Naive thymus-derived CD8-positive, alpha-beta T cell (primary cell): ENCODE results near the gene PLA2G4C. TPM values are rescaled to one million over a fixed set of nuclear protein-coding genes. Genes with fewer than 3 reads are reported as not detected.
"Not testable (repeated sequence)": the region's sequence is repeated elsewhere in the genome, so short reads cannot be mapped to it uniquely, and the experiment has no call there.

Experiments
- ATAC-seq, 2 donors: fragments of 150-1000 bp; cut with Tn5 transposase in 1 of 2; sonication (Bioruptor Pico), chemical (Tn5 transposase) in 1 of 2; 1 replicate in 1 of 2; 2 replicates in 1 of 2; pipeline ENCODE4 v1.10.0; 2021; ENCODE audit warnings: mild to moderate bottlenecking in 2 of 2, moderate library complexity in 2 of 2
- POLR2A ChIA-PET: fragments of 350-600 bp; sonication (Branson Sonifier 250); formaldehyde crosslinking; loops from one replicate; lab custom pipeline; 2021; ENCODE audit warnings: antibody characterized with exemption; lab: Charles Lee
- DNase-seq, 10 donors: peaks; one replicate each; pipeline versions ENCODE4 v3.0.0 to v3.0.0-alpha.2; 2020 to 2022
- H3K27ac Mint-ChIP-seq, 10 donors: one replicate each; pipeline ENCODE4 v1.8.0; 2020 to 2022; ENCODE audit warnings: mild to moderate bottlenecking in 10 of 10, mixed read lengths in 10 of 10, moderate library complexity in 4 of 10, inconsistent platforms in 1 of 10
- H3K27me3 Mint-ChIP-seq, 5 donors: one replicate each; pipeline ENCODE4 v1.8.0; 2021 to 2022; ENCODE audit warnings: mixed read lengths in 5 of 5
- H3K36me3 Mint-ChIP-seq, 3 donors: one replicate each; pipeline ENCODE4 v1.8.0; 2020 to 2022; ENCODE audit warnings: mixed read lengths in 3 of 3, mild to moderate bottlenecking in 2 of 3, inconsistent platforms in 1 of 3
- H3K4me1 Mint-ChIP-seq, 4 donors: one replicate each; pipeline ENCODE4 v1.8.0; 2021 to 2022; ENCODE audit warnings: mixed read lengths in 4 of 4
- H3K4me3 Mint-ChIP-seq, 10 donors: one replicate each; pipeline ENCODE4 v1.8.0; 2020 to 2022; ENCODE audit warnings: mild to moderate bottlenecking in 10 of 10, mixed read lengths in 10 of 10, moderate library complexity in 6 of 10, inconsistent platforms in 1 of 10
- H3K9me3 Mint-ChIP-seq, 9 donors: one replicate each; pipeline ENCODE4 v1.8.0; 2020 to 2022; ENCODE audit warnings: mixed read lengths in 9 of 9, mild to moderate bottlenecking in 3 of 9, inconsistent platforms in 1 of 9, moderate library complexity in 1 of 9
- polyA plus RNA-seq, 3 donors: library from polyadenylated mRNA; unstranded; fragments of 300-500 nt; fragmentation: Illumina TruSeq; gene quantifications; one replicate each; pipeline ENCODE4 v1.2.3, GENCODE V29; 2021
- total RNA-seq, 8 experiments: library from RNA in 2 of 8; stranded (reverse) in 2 of 8; gene quantifications; one replicate each; pipeline ENCODE4 v1.2.3 and lab custom pipeline; 2021 to 2026

Gene PLA2G4C
- total and polyA plus RNA-seq, 5 experiments from 2014 or later: 0.39 to 2.7 (median 1.2) TPM; not detected in 1

DNA sequence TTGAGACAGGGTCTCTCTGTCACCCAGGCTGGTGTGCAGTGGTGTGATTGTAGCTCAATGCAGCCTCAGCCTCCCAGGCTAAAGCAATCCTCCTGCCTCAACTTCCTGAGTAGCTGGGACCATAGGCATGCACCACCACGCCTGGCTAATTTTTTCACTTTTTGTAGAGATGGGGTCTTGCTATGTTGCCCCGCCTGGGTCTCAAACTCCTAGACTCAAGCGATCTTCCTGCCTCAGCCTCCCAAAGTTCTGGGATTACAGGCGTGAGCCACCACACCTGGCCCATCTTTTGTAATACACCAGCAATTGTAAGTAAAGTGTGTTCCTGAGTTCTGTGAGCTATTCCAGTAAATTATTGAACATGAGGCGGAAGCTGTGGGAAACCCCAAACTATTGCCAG, 6.7 kb downstream of the PLA2G4C start:
- H3K4me1 Mint-ChIP-seq: peaks cover 2 to 9% (median 5%) of the 10 kb centered on the region in 4 donors
- no peak for DNase-seq
- no peaks in the 10 kb centered on the region for H3K36me3 Mint-ChIP-seq
- ATAC-seq: no peak
- H3K27me3 Mint-ChIP-seq: peaks cover 0 to 1% (median 0%) of the 10 kb centered on the region in 5 donors
- no peak overlapping the region for H3K4me3 Mint-ChIP-seq
- no peak overlapping the region for H3K27ac Mint-ChIP-seq
- POLR2A ChIA-PET: no interaction called here
- H3K9me3 Mint-ChIP-seq: no peaks in the 10 kb centered on the region

DNA sequence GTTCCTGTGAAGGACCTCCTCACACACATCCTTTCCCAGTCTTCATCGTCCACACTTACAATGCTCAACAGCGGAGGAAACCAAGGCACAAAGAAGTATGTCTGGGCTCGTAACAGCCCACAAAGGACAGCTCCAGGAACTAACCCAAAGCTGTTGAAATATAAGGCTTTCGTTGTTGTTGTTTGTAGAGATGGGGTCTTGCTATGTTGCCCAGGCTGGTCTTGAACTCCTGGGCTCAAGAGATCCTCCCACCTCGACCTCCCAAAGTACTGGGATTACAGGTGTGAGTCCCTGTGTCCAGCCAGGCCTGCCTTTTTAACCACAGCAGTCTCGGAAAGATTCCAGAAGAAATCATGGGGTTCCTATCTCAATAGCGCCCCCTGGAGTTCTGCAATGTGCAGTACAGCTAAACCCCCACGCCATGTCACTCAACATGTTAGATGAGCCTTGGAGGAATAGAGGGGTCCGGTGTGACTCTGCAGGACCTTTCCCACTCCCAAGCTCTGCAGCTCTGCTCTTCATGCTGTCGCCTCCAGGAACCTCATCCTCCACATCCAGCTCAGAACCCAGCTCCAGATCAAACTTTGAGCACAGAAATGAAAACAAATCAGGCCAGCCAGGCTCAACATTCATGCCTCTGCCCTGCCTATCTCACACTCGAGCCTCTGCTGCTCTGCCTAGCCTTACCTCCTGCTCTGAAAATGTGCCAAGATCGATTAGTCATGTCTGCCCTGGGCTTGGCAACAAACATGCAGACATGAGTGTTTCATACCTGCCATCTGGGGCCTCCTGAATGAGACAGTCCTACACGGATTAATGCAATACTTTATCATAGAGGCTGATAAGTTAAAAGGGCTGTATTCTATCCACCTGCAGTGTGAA, 7.5 kb downstream of the PLA2G4C start:
- peak in 4 of 10 donors; percentile 15 to 24 (median 16) for DNase-seq
- no peaks in the 10 kb centered on the region for H3K9me3 Mint-ChIP-seq
- no peak overlapping the region for H3K27ac Mint-ChIP-seq
- H3K4me1 Mint-ChIP-seq: peaks cover 2 to 8% (median 5%) of the 10 kb centered on the region in 4 donors
- H3K27me3 Mint-ChIP-seq: peaks cover 0 to 2% (median 0%) of the 10 kb centered on the region in 5 donors
- POLR2A ChIA-PET: no interaction called here
- no peak overlapping the region for H3K4me3 Mint-ChIP-seq
- no peak for ATAC-seq
- H3K36me3 Mint-ChIP-seq: no peaks in the 10 kb centered on the region

DNA sequence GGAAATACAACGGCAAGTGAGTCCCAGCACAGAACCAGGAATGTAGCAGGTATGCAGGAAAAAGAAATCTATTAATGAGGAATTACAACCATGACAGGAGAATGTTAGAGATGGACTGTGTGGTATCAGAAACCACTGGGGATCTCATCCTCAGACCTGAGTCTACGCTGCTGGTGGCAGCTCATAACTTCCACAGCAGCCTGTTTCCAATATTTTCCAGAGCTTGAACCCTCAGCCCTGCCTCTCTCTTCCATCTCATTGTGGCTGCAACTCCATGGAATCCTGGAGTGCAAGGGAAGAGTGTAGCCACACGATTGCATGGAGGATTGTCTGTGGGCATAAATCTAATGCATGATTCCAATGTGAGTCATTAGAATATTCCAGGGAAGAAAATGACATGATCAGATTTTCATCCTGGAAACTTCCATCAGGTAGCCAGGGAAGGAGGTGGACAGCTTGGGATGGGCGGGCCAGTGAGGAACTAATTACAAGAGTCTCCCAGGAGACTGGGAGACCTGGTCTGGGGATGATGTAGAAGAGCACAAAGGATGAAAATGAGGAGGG, 14.9 kb downstream of the PLA2G4C start:
- POLR2A ChIA-PET: no interaction called here
- Mint-ChIP-seq H3K27me3 (peaks cover 0 to 30% (median 4%) of the 10 kb centered on the region in 5 donors), H3K27ac (no peak overlapping the region), H3K36me3 (peaks cover 2 to 33% (median 7%) of the 10 kb centered on the region in 3 donors), H3K9me3 (peaks cover 4 to 34% (median 16%) of the 10 kb centered on the region in 9 donors), H3K4me1 (peaks cover 0 to 2% (median 0%) of the 10 kb centered on the region in 4 donors), H3K4me3 (no peak overlapping the region)
- DNase-seq (no peak), ATAC-seq (no peak)

DNA sequence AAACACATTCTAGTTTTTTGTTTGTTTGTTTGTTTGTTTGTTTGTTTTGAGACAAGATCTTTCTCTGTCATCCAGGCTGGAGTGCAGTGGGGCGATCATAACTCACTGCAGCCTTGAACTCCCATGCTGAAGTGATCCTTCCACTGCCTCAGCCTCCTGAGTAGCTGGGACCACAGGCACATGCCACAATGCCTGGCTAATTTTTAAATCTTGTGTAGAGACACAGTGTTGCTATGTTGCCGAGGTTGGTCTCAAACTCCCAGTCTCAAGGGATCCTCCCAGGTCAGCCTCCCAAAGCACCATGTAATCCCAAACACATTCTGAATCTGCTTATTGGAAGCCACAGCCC, 15.8 kb downstream of the PLA2G4C start:
- no peak for DNase-seq
- ATAC-seq: no peak
- POLR2A ChIA-PET: no interaction called here
- H3K36me3 Mint-ChIP-seq: peaks cover 2 to 33% (median 7%) of the 10 kb centered on the region in 3 donors
- H3K9me3 Mint-ChIP-seq: peaks cover 4 to 34% (median 16%) of the 10 kb centered on the region in 9 donors
- no peak overlapping the region for H3K4me3 Mint-ChIP-seq
- H3K27ac Mint-ChIP-seq: no peak overlapping the region
- peaks cover 0 to 36% (median 6%) of the 10 kb centered on the region in 5 donors for H3K27me3 Mint-ChIP-seq
- H3K4me1 Mint-ChIP-seq: peaks cover 0 to 2% (median 0%) of the 10 kb centered on the region in 4 donors

DNA sequence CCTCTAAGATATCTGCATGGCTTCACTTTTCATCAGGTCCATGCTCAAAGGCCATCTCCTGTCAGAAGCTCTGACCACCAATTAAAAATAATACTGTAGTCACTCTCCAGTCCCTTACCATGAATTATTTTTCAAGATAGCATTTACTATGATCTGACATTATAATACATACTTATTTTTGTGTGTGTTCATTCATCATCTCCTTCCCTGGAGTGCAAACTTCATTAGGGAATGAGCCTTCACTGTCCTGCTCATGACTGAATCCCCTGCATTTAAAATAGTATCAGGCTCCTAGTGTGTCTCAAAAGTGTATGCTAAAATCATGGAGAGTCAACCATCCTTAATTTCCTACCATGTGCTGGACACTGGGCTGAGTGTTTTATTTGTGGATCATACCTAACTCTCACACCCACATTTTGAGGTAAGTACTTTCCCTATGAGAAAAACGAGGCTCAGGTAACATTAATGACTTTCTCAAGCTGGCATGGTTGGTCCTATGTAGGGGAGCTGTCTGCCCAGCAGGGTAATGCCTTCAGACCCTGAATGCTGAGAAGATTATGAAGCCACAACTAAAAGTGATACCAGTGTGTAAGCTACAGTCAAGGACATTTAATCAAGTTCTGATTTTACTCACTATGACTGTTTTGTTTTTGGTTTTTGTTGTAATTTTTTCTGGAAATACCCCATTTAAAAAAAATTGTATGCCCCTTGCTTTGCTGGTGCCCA, 16.3 kb downstream of the PLA2G4C start:
- Mint-ChIP-seq H3K9me3 (peaks cover 4 to 34% (median 16%) of the 10 kb centered on the region in 9 donors), H3K4me3 (no peak overlapping the region), H3K4me1 (peaks cover 0 to 2% (median 0%) of the 10 kb centered on the region in 4 donors), H3K27me3 (peaks cover 0 to 41% (median 6%) of the 10 kb centered on the region in 5 donors), H3K27ac (no peak overlapping the region), H3K36me3 (peaks cover 2 to 33% (median 7%) of the 10 kb centered on the region in 3 donors)
- ATAC-seq: no peak
- POLR2A ChIA-PET: no interaction called here
- no peak for DNase-seq

DNA sequence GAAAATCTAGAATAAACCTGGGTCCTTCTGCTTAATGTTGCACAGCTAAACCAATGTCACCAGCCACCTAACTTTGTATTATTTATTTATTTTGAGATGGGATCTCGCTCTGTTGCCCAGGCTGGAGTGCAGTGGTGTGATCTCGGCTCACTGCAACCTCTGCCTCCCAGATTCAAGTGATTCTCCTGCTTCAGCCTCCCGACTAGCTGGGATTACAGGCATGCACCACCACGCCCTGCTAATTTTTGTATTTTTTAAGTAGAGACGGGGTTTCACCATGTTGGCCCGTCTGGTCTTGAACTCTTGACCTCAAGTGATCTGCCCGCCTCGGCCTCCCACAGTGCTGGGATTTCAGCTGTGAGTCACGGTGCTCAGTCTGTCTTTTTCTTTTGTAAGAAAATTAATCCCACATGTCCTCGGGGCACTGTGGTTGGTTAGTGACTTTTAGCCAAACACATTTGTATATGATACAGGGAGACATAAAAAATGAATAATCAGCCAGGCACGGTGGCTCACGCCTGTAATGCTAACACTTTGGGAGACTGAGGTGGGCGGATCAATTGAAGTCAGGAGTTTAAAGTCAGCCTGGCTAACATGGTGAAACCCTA, 19.4 kb downstream of the PLA2G4C start:
- H3K4me1 Mint-ChIP-seq, H3K27ac Mint-ChIP-seq, DNase-seq, ATAC-seq, POLR2A ChIA-PET, H3K4me3 Mint-ChIP-seq: not testable (repeated sequence)
- Mint-ChIP-seq H3K9me3 (peaks cover 4 to 34% (median 16%) of the 10 kb centered on the region in 9 donors), H3K27me3 (peaks cover 0 to 52% (median 15%) of the 10 kb centered on the region in 5 donors), H3K36me3 (peaks cover 2 to 28% (median 7%) of the 10 kb centered on the region in 3 donors)

DNA sequence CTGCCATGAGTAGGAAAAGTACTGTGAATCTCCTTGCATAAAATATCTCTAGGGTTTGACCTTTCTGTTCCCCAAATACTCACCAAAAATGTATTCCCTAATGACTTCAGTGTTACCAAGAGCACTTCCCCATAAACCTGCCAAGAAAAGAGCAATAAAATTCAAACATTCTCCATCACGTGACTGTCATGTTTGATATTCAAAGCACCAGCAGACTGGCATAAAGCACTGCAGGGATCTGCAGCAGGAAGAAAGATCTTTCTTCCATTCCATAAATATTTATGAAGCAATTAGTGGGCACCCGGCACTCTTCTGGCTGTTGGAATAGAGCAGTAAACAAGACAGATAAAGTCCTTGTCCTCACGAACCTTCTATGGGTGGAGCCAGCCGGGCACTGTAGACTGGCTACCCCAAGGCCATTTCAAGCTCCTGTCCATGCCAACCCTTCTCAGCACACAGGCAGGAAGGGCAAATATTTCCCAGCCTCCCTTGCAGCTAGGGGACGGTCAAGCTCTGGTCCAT, 20.3 kb downstream of the PLA2G4C start:
- peaks cover 0 to 45% (median 15%) of the 10 kb centered on the region in 5 donors for H3K27me3 Mint-ChIP-seq

DNA sequence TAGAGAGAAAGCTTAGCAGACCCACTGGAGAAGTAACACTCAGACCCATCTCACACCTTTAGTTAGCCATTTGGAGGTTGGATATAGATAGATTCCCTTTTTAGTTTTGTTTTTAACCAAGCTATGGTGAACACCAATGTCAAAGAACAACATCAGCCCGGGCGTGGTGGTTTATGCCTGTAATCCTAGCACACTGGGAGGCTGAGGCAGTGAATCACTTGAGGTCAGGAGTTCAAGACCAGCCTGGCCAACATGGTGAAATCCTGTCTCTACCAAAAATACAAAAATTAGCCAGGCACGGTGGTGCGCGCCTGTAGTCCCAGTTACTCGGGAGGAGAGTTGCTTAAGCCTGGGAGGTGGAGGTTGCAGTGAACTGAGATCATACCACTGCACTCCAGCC, 21.6 kb downstream of the PLA2G4C start:
- ATAC-seq, DNase-seq, POLR2A ChIA-PET, H3K4me1 Mint-ChIP-seq, H3K4me3 Mint-ChIP-seq, H3K27ac Mint-ChIP-seq: not testable (repeated sequence)
- peaks cover 0 to 13% (median 2%) of the 10 kb centered on the region in 3 donors for H3K36me3 Mint-ChIP-seq
- peaks cover 0 to 41% (median 15%) of the 10 kb centered on the region in 5 donors for H3K27me3 Mint-ChIP-seq
- peaks cover 3 to 15% (median 8%) of the 10 kb centered on the region in 9 donors for H3K9me3 Mint-ChIP-seq

More for the DNA sequence above, 20.3 kb downstream of the PLA2G4C start:
- Mint-ChIP-seq H3K4me1 (no peaks in the 10 kb centered on the region), H3K9me3 (peaks cover 4 to 28% (median 16%) of the 10 kb centered on the region in 9 donors), H3K27ac (no peak overlapping the region), H3K4me3 (no peak overlapping the region), H3K36me3 (peaks cover under 1 to 24% (median 5%) of the 10 kb centered on the region in 3 donors)
- DNase-seq (no peak), ATAC-seq (no peak)
- POLR2A ChIA-PET: no interaction called here

DNA sequence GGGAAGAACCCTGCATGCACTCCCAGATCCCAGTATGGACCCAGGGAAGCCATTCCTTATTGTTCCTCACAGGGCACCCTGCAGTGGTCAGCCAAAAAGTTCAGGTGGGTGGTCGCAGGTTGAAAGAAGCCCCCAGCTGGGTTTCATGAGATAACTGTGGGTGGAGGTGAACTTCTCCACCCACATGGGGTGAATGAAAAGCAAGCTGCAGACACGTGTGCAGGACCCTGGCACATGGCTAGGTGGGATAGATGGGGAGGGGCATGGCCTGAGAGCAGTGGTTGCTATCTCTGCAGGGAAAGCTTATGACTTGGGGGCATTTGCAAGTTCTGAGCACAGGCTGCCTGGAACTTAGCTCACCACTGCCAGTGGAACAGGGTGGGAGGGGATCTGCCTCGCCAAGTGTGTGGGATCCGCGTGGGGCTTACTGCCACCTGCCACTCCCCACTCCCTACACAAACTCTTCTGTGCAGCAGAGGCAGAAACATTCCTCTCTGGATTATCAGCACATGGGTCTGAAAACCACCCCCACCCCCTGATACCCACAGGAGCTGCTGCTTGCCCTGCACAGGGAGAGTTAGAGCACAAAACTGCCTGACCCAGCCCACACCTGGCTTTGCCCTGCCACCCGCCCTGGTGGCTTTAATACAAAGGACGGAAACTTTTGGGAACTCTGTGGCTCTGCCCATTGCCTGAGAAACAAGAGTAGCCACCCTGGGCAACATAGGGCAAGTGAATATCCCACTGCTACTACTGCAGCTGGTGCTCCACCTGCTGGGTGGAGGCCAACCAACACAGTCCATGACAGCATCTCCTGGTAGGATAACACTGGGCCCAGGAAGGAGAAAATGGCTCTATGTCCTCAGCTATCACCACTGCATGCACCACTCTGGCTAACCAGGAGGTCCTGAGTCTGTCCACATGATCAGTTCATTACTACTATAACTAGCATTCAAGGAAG, 24.4 kb downstream of the PLA2G4C start:
- peak overlapping the region in 1 of 10 donors; percentile 41 for H3K27ac Mint-ChIP-seq
- ATAC-seq (no peak), DNase-seq (no peak)
- H3K36me3 Mint-ChIP-seq: no peaks in the 10 kb centered on the region
- no peaks in the 10 kb centered on the region for H3K9me3 Mint-ChIP-seq
- POLR2A ChIA-PET: interaction anchor here (0.6 kb wide), 1 partner anchor 27 kb away, joined by 4 read pairs; no protein-coding TSS in a partner anchor
- peaks cover 0 to 35% (median 15%) of the 10 kb centered on the region in 5 donors for H3K27me3 Mint-ChIP-seq
- no peaks in the 10 kb centered on the region for H3K4me1 Mint-ChIP-seq
- H3K4me3 Mint-ChIP-seq: no peak overlapping the region

DNA sequence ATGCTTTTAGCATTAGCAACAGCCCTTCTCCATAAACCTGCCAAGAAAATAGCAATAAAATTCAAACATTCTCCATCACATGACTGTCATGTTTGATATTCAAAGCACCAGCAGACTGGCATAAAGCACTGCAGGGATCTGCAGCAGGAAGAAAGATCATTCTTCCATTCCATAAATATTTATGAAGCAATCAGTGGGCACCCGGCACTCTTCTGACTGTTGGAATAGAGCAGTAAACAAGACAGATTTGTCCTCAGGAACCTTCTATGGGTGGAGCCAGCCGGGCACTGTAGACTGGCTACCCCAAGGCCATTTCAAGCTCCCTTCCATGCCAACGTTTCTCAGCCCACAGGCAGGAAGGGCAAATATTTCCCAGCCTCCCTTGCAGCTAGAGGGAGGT, 25.5 kb downstream of the PLA2G4C start:
- ATAC-seq (no peak), DNase-seq (no peak)
- POLR2A ChIA-PET: no interaction called here
- Mint-ChIP-seq H3K27ac (no peak overlapping the region), H3K9me3 (no peaks in the 10 kb centered on the region), H3K4me1 (no peaks in the 10 kb centered on the region), H3K4me3 (no peak overlapping the region), H3K36me3 (no peaks in the 10 kb centered on the region), H3K27me3 (peaks cover 0 to 31% (median 13%) of the 10 kb centered on the region in 5 donors)

DNA sequence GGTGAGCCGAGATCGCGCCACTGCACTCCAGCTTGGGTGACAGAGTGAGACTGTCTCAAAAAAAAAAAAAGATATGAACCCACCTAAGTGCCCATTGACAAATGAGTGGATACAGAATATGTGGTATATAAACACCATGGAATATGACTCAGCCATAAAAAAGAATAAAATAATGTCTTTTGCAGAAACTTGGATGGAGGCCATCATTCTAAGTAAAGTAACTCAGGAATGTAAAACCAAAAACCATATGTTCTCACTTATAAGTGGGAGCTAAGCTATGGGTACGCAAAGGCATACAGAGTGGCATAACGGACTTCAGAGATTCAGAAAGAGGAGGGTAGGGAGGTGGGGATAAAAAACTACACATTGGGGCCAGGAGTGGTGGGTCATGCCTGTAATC, 29.5 kb downstream of the PLA2G4C start:
- no peak overlapping the region for H3K27ac Mint-ChIP-seq
- POLR2A ChIA-PET: interaction anchor here (0.6 kb wide), 1 partner anchor 29 kb away, joined by 3 read pairs; the partner anchor contains the start of gene PLA2G4C
- no peaks in the 10 kb centered on the region for H3K4me1 Mint-ChIP-seq
- ATAC-seq: no peak
- H3K4me3 Mint-ChIP-seq: no peak overlapping the region
- no peaks in the 10 kb centered on the region for H3K9me3 Mint-ChIP-seq
- peaks cover 0 to 4% (median 0%) of the 10 kb centered on the region in 3 donors for H3K36me3 Mint-ChIP-seq
- no peak for DNase-seq
- peaks cover 0 to 16% (median 5%) of the 10 kb centered on the region in 5 donors for H3K27me3 Mint-ChIP-seq
